ENCODE measurements around the gene TMX2. TPM values are rescaled to one million over a fixed set of nuclear protein-coding genes. Genes with fewer than 3 reads are reported as not detected.

The TMX2 gene
- total RNA-seq, 1 experiment from 2014 or later, result 148 TPM

Small RNA genes lying within 50 kb of the gene (small RNA-seq; reads per million reads assigned to genes)
- gene TMX2-CTNND1, result not detected

Other genes with a start within 250 kb of the TMX2 start
- gene SLC43A1, start 196.9 kb upstream of the TMX2 start, total RNA-seq (2014; rRNA removed; shearing (Covaris generic)), result 47.7 and 60.8 TPM in 2 replicates
- gene TIMM10, start 181.8 kb upstream of the TMX2 start, total RNA-seq (2014; rRNA removed; shearing (Covaris generic)), result 133 and 143 TPM in 2 replicates
- gene SMTNL1, start 175.0 kb upstream of the TMX2 start, total RNA-seq (2014; rRNA removed; shearing (Covaris generic)), result not detected in 2 replicates
- gene UBE2L6, start 144.9 kb upstream of the TMX2 start, total RNA-seq (2014; rRNA removed; shearing (Covaris generic)), result 1.3 and 3.5 TPM in 2 replicates
- gene SERPING1, start 114.9 kb upstream of the TMX2 start, total RNA-seq (2014; rRNA removed; shearing (Covaris generic)), result not detected in 2 replicates
- not detected in 2 replicates for gene YPEL4, start 62.7 kb upstream of the TMX2 start, total RNA-seq (2014; rRNA removed; shearing (Covaris generic))
- 19.1 and 19.8 TPM in 2 replicates for gene CLP1, start 54.8 kb upstream of the TMX2 start, total RNA-seq (2014; rRNA removed; shearing (Covaris generic))
- 63.0 and 65.9 TPM in 2 replicates for gene ZDHHC5, start 44.5 kb upstream of the TMX2 start, total RNA-seq (2014; rRNA removed; shearing (Covaris generic))
- 28.9 and 35.0 TPM in 2 replicates for gene MED19, start 378 bp upstream of the TMX2 start, total RNA-seq (2014; rRNA removed; shearing (Covaris generic))
- 352 and 413 TPM in 2 replicates for gene SELENOH, start 28.9 kb downstream of the TMX2 start, total RNA-seq (2014; rRNA removed; shearing (Covaris generic))
- gene BTBD18, start 39.2 kb downstream of the TMX2 start, total RNA-seq (2014; rRNA removed; shearing (Covaris generic)), result not detected in 2 replicates
- gene CTNND1, start 49.2 kb downstream of the TMX2 start, total RNA-seq (2014; rRNA removed; shearing (Covaris generic)), result 134 and 185 TPM in 2 replicates